Peyer's patch (tissue), 4 donors: ENCODE results near the gene PLA2G4E.

Experiments used
- POLR2A ChIP-seq, 2 donors: fragments of 450-650 bp; IDR thresholded peaks; one replicate each; pipeline ENCODE4 v1.5.1; 2017; ENCODE audit warnings: antibody characterized with exemption in 2 of 2, mild to moderate bottlenecking in 2 of 2, moderate library complexity in 2 of 2
- TF ChIP-seq, protein P1 (sequence below), 6 experiments: fragments of 450-650 bp in 4 of 6; fragments of 200-600 bp in 2 of 6; sonication (generic) in 1 of 6; IDR thresholded peaks; one replicate each; pipeline ENCODE4 v1.5.1; 2017 to 2019; ENCODE audit warnings: antibody characterized with exemption in 6 of 6, mild to moderate bottlenecking in 3 of 6, moderate library complexity in 1 of 6

GRCh38 chr15:42057799-42058646 lies 37.2 kb upstream of the PLA2G4E start:
- TF ChIP-seq, protein P1, sequence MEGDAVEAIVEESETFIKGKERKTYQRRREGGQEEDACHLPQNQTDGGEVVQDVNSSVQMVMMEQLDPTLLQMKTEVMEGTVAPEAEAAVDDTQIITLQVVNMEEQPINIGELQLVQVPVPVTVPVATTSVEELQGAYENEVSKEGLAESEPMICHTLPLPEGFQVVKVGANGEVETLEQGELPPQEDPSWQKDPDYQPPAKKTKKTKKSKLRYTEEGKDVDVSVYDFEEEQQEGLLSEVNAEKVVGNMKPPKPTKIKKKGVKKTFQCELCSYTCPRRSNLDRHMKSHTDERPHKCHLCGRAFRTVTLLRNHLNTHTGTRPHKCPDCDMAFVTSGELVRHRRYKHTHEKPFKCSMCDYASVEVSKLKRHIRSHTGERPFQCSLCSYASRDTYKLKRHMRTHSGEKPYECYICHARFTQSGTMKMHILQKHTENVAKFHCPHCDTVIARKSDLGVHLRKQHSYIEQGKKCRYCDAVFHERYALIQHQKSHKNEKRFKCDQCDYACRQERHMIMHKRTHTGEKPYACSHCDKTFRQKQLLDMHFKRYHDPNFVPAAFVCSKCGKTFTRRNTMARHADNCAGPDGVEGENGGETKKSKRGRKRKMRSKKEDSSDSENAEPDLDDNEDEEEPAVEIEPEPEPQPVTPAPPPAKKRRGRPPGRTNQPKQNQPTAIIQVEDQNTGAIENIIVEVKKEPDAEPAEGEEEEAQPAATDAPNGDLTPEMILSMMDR (IDR thresholded peaks at IDR 0.05): no peak
- no peak for TF ChIP-seq POLR2A (IDR thresholded peaks at IDR 0.05)
